22Rv1 (cell line): ENCODE measurements around the gene PPFIA3.

ENCODE experiments used
- CTCF ChIP-seq: fragments of 450-650 bp; IDR thresholded peaks from 2 replicates; pipeline ENCODE4 v1.5.1; 2017; ENCODE audit warnings: mild to moderate bottlenecking
- ZFX ChIP-seq: fragments of 450-650 bp; IDR thresholded peaks from 2 replicates; pipeline ENCODE4 v1.6.1; 2017; ENCODE audit warnings: antibody characterized with exemption, borderline replicate concordance

- no peak for TF ChIP-seq CTCF
- no peak for TF ChIP-seq ZFX
Observed at GRCh38 chr19:49182848-49183375, 63.6 kb downstream of the PPFIA3 start.
